ENCODE results near the gene TNFAIP2. TPM values are rescaled to one million over a fixed set of nuclear protein-coding genes. Genes with fewer than 3 reads are reported as not detected.
"Not testable (repeated sequence)": the region's sequence is repeated elsewhere in the genome, so short reads cannot be mapped to it uniquely, and the experiment has no call there.

TNFAIP2 gene
- total RNA-seq, 1 donor from 2014 or later: 142 TPM

- ATAC-seq (peak; percentile 24), DNase-seq (ENCODE audit: low spot score) (no peak)
- intact Hi-C loops (cut with DNase I): loop anchor here (2.0 to 10.0 kb wide), 2 partner anchors 81 to 189 kb away; no protein-coding TSS in a partner anchor
Measured at GRCh38 chr14:103103461-103104388, 19.5 kb upstream of the TNFAIP2 start.

GRCh38 chr14:103104389-103104653 lies 18.9 kb upstream of the TNFAIP2 start:
- intact Hi-C loops (cut with DNase I): loop anchor here (2.0 to 10.0 kb wide), 2 partner anchors 80 to 188 kb away; no protein-coding TSS in a partner anchor
- no peak for ATAC-seq
- no peak for DNase-seq (ENCODE audit: low spot score)

DNA sequence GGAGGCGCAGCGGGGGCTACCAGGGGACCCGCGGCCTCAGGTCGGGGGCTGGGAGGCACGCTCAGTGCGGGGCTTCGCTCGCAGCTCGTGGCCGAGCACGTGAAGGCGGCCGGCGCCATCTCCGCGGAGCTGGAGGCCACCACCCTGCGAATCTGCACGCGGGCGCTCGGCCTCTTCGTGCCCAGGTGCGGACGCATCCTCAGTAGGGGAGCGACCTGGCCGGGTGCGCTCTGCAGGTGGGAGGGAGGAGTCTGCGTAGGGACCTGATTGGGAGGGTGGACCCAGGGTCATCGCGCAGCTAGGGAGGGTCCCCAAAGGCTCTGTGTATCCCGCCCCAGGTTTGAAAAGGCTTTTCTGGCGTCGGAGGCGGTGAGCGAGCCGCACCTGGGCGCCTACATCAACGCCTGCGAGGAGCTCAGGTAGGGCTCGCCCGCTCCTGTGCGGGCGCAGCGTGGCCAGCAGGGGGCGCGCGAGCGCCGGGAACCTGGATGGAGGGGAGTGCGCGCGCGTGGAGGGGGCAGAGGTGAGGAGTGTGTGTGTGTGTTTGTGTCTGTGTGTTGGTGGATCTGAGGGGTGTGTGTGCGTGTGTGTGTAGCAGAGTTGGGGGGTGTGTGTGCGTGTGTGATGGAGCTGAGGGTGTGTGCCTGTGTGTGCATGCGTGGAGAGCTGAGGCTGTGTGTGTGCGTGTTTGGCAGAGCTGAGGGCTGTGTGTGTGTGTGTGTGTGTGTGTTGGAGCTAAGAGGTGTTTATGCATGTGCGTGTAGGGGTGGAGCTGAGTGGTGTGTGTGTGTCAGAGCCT lies 18.4 kb upstream of the TNFAIP2 start:
- DNase-seq (ENCODE audit: low spot score) (peak; percentile 86), ATAC-seq (peak; percentile 82)
- intact Hi-C loops (cut with DNase I): loop anchor here (2.0 to 10.0 kb wide), 3 partner anchors 80 to 1142 kb away; no protein-coding TSS in a partner anchor

DNA sequence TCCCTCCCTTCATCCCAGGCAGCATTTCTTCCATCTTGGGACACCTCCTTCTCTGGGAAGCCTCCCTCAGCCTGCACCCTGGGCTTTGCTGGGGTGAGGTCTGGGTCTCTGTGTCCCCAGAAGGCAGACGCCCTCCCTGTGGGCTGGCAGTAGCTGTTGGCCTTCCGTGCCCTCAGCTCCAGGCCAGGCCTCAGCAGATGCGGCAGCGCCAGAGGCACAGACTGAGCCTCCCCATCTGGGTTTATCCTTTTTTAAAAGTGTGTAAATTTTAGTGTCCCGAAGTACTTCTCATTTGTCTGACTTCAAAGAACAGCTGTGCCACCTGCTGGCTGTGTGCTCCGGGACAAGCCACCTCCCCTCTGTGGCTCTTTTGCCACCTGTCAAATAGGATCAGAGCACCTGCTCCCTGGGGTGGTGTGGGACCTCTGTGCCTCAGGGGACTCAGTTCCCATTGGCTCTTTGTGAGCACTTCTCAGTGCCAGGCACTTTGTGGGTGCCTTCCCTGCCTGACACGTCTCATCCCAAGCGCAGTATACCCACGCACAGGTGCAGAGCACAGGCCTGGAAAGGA lies 17.6 kb upstream of the TNFAIP2 start:
- ATAC-seq (no peak), DNase-seq (ENCODE audit: low spot score) (no peak)
- intact Hi-C loops (cut with DNase I): loop anchor here (2.0 to 10.0 kb wide), 3 partner anchors 79 to 1142 kb away; no protein-coding TSS in a partner anchor

DNA sequence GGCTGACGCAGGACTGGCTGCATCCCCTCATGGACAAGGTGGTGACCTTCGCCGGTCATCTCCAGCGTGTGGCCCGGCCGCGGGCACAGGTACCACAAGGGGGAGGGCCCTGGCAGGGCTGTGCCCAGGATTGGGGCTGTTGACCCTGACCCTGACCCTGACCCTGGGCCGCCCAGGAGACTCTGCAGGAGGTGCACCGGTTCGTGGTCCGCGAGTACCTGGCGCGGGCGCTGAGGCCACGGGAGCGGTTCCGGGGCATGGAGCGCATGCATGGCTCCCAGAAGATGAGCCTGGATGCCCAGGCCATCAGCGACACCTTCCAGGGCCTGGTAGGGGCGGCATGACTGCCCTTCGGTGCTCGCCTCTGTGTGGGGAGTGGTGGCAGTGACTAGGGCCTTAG lies 15.8 kb upstream of the TNFAIP2 start:
- DNase-seq (ENCODE audit: low spot score): no peak
- ATAC-seq: no peak
- intact Hi-C loops (cut with DNase I): loop anchor here (5.0 to 10.0 kb wide), 2 partner anchors 77 to 1140 kb away; no protein-coding TSS in a partner anchor

DNA sequence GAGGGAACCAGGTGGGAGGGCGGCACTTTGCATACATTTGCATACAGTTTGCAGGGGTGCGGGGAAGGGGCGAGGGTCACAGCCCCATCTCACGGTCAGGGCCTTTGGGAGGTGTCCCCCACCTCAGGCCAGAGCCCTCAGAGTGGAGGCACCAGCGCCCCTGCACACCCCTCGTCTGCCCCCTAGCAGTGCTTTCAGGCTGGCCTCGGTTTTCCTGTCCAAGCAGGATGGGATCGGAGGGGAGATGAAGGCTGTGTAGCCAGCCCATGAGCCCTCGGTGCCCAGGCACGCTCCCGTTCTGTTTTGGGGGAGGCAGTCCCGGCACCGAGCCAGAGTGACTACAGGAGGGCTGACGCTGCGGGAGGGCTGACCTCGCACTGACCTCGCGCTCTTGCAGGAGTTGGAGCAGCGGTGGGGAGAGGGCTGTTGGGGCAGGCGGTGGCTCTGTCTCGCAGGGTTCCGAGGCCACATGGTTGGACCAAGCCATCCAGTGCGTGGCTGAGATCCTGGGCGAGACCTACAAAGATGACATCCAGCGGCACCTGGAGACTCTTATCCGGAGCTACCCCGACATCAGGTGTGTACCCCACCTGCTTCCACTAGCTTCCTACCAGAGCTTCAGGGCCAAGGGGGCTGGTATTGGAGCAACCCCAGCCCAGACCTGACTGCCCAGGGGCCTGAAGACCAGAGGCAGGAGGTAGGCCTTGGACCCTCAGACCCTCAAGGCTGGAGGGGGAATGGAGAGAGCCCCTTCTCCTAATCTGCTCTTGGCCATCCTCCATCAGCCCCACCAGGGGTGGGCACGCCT lies 15.1 kb upstream of the TNFAIP2 start:
- ATAC-seq (no peak), DNase-seq (ENCODE audit: low spot score) (no peak)
- intact Hi-C loops (cut with DNase I): loop anchor here (5.0 to 10.0 kb wide), 2 partner anchors 77 to 1139 kb away; no protein-coding TSS in a partner anchor

DNA sequence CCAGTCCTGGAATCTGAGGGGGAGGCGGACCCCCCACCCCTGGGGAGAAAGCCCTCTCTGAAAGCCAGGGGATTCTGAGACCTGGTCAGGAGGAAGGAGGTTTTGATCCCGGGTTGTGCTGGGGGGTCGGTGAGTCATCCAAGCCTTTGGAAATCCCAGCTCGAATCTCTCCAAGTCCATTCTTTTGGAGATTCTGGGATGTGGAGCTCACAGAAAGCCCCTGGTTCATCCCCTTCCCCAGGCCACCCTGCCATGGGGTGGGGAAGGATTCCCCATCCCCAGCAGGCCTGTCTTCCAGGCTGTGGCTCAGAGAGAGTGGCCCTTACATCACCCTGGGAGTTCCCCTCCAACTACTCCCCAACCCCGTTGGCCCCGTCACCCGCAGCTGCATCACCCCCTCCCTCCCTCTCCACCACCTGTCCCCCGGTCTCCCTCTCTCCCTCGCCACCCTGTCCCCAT lies 14.5 kb upstream of the TNFAIP2 start:
- DNase-seq (ENCODE audit: low spot score): no peak
- intact Hi-C loops (cut with DNase I): loop anchor here (5.0 to 10.0 kb wide), 2 partner anchors 76 to 1139 kb away; no protein-coding TSS in a partner anchor
- ATAC-seq: no peak

GRCh38 chr14:103109535-103110441 lies 13.5 kb upstream of the TNFAIP2 start:
- no peak for DNase-seq (ENCODE audit: low spot score)

GRCh38 chr14:103110681-103111231 lies 12.5 kb upstream of the TNFAIP2 start:
- intact Hi-C loops (cut with DNase I): no loop called here
- no peak for DNase-seq (ENCODE audit: low spot score)
- ATAC-seq: peak; percentile 26

More at GRCh38 chr14:103109535-103110441, 13.5 kb upstream of the TNFAIP2 start:
- ATAC-seq: peak; percentile 61
- intact Hi-C loops (cut with DNase I): loop anchor here (5.0 to 10.0 kb wide), 2 partner anchors 75 to 1138 kb away; no protein-coding TSS in a partner anchor

DNA sequence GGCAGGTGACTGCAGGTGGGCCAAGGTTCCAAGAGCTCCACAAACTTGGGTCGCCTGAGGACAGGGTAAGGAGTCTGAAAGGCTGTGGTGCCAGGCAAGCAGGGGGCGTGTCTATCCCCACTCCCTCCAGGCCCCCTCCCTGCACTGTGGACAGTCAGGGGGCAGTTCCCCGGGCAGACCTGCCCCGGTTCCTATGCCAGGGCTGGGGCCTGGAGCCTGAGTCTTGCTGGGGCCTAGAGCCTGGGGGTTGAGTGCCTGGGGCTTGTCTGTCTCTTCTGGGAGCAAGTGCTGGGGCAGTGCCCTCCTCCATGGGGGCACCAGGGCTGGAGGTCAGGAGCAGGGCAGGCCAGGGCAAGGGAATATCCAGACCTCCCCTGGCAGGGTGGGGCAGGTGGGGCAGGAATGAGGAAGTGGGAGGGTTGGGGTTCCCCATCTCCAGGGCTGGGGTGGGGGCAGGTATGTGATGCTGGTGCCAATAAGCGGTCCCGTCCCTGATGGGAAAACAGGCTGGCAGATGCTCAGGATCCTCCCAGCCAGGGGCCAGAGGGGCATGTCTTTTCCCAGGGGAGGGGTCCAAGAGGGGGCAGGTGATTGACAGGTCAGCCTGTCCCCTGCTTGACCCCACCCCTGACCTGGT lies 11.9 kb upstream of the TNFAIP2 start:
- DNase-seq (ENCODE audit: low spot score) (no peak), ATAC-seq (no peak)
- intact Hi-C loops (cut with DNase I): no loop called here

GRCh38 chr14:103112400-103113243 lies 10.6 kb upstream of the TNFAIP2 start:
- intact Hi-C loops (cut with DNase I): no loop called here
- no peak for DNase-seq (ENCODE audit: low spot score)

GRCh38 chr14:103113303-103113702 lies 10.0 kb upstream of the TNFAIP2 start:
- intact Hi-C loops (cut with DNase I): no loop called here

More at GRCh38 chr14:103112400-103113243, 10.6 kb upstream of the TNFAIP2 start:
- no peak for ATAC-seq

GRCh38 chr14:103113774-103114173 lies 9.5 kb upstream of the TNFAIP2 start:
- no peak for DNase-seq (ENCODE audit: low spot score)
- intact Hi-C loops (cut with DNase I): no loop called here
- no peak for ATAC-seq

More at GRCh38 chr14:103113303-103113702, 10.0 kb upstream of the TNFAIP2 start:
- DNase-seq (ENCODE audit: low spot score): no peak
- ATAC-seq: no peak

GRCh38 chr14:103115086-103115679 lies 8.1 kb upstream of the TNFAIP2 start:
- DNase-seq (ENCODE audit: low spot score); ATAC-seq; intact Hi-C loops (cut with DNase I): not testable (repeated sequence)

Data from sciatic nerve (tissue), 2 donors.